ENCODE measurements around the gene CFAP299.
A peak's percentile ranks its signal among the peaks of the same experiment; 100 is the strongest.
"Not testable (repeated sequence)": the region's sequence is repeated elsewhere in the genome, so short reads cannot be mapped to it uniquely, and the experiment has no call there.

CFAP299 gene

DNA sequence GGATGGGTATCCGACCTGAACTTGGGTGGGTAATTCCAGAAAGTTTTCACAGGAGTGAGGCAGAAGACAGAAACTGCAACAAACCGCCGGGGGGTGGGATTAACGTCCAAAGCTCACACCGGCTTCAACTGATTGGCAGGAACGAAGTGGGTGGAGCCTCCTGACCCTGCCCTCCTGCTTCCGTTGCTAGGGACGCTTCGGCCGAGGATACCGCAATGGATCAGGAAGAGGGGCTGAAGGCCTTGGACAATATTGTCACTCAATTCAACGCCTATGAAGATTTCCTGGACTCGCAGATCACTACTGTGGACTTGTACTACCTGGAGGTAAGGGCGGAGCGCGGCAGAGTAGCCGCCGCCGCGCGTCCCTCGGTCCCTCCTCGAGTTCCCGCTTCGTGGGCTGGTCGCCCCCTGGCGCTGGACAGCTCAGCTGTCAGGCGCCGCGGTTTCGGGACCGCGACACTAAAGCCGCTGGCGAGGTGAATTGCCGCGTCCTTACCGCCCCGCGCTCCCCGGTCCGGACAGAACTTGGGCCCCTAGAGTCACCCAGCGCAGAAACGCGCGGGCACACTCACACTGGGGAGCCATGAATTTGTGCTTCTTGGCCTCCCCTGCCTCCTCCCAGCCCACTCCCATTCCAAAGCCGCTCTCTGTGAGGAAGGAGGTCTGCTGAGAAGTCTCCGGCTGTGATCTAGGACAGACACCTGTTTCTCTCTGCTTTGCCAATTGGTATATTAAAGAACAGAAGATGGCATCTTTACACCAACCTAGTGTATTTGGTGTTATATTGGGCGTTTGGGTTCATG, at the start of gene CFAP299:
TSS of gene CFAP299 (plus strand) at position 177 of the 805 bp plus-strand sequence.
- FAIRE-seq (no peak), DNase-seq (ENCODE audit: low spot score) (no peak)

DNA sequence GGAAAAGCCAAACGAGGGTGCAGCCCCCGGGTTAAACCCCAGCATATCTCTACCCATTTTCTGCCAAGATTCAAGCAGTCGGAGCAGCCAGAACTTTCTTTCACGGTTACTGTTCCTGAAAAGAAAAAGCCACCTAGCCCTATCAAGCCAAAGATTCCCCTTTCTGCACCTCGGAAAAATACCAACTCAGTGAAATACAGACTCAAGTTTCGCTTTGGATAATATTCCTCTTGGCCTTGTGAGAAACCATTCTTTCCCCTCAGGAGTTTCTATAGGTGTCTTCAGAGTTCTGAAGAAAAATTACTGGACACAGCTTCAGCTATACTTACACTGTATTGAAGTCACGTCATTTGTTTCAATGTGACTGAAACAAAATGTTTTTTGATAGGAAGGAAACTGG, 49.1 kb upstream of the CFAP299 start:
- no peak for DNase-seq (ENCODE audit: low spot score)
- no peak for FAIRE-seq

DNA sequence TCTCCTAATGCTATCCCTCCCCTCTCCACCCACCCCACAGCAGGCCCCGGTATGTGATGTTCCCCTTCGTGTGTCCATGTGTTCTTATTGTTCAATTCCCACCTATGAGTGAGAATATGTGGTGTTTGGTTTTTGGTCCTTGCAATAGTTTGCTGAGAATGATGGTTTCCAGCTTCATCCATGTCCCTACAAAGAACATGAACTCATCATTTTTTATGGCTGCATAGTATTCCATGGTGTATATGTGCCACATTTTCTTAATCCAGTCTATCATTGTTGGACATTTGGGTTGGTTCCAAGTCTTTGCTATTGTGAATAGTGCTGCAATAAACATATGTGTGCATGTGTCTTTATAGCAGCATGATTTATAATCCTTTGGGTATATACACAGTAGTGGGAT, 44.9 kb upstream of the CFAP299 start:
- DNase-seq (ENCODE audit: low spot score); FAIRE-seq: not testable (repeated sequence)

DNA sequence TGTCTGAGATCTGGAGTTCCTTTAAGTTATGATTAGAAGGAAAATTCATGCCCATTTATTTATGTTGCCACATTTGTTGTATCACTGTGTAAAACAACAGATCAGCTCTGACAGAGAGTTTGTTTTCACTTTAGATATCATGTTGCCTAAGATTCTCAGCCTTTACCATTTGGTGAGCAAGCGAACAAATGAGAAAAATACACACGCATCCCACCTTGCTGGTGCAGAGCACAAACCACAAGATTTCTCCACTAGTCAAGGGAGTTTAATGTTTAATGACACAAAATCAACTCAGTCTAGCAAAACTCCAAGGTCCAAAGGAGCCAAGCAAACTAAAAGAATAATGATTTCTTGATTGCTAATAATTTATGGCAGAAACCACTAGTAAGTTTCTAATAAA, 41.3 kb upstream of the CFAP299 start:
- FAIRE-seq (no peak), DNase-seq (ENCODE audit: low spot score) (no peak)

DNA sequence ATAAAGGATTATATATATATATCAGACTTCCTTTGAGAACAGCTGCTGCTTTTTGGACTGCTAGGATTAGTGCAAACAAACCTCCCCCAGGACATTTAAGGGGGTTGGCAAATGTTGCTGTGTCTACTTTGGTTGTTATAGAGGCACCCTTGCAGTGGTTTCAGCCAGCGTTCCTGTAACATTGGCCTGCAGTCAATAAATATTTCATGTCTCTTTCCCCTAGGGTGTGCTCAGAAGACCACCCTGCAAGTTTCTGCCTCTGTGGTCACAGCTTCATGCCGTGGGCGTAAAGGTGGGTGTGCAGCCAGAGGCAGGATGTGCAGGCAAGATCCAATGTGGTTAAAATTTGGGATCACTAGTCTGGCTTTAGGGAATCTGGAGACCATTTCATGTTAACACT, 40.2 kb upstream of the CFAP299 start:
- no peak for DNase-seq (ENCODE audit: low spot score)
- no peak for FAIRE-seq

DNA sequence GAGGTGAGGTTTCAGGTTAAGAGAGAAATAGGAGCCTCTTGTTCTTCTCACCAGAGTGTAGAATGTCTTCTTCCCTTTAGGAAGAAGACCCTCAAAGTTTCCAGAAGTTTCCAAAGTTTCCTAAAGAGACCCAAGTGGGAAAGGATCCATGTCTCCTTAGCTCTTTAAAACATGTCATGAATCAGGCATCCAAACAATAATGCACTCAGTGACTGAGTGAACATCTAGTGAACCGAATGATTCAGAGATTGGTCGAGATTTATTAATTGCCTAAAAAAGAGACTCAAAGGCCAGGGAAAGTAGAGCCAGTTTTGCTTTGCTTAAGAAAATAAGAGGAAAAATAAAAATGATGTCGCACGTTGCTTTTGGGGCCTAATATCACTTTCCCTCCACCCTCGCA, 39.7 kb upstream of the CFAP299 start:
- FAIRE-seq, result no peak

DNA sequence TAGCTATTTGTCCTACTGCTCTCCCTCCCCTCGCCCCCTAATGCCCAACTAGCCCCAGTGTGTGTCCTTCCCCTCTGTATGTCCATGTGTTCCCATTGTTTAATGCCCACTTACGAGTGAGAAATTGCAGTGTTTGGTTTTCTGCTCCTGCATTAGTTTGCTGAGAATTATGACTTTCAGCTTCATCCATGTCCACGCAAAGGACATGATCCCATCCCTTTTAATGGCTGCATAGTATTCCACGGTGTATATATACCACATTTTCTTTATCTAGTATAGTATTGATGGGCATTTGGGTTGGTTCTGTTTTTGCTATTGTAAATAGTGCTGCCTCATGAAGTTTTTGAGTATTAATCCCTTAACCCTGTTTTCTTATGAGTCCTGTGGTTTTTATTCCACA, 33.6 kb upstream of the CFAP299 start:
- FAIRE-seq (no peak), DNase-seq (ENCODE audit: low spot score) (no peak)

More for the DNA sequence above, 39.7 kb upstream of the CFAP299 start:
- no peak for DNase-seq (ENCODE audit: low spot score)

DNA sequence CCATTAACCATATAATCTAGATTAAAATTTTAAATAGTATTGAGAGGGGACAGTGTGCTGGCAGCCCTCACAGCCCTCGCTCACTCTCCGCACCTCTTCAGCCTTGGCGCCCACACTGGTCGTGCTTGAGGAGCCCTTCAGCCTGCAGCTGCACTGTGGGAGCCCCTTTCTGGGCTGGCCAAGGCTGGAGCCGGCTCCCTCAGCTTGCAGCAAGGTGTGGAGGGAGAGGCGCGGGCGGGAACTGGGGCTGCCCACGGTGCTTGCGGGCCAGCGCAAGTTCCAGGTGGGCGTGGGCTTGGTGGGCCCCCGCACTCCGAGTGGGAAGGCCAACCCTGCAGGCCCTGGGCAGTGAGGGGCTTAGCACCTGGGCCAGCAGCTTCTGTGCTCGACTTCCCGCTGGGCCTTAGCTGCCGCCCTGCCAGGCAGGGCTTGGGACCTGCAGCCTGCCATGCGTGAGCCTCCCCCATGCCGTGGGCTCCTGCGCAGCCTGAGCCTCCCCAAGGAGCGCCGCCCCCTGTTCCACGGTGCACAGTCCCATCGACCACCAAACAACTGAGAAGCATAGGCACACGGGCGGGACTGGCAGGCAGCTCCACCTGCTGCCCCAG, 32.8 kb upstream of the CFAP299 start:
- DNase-seq (ENCODE audit: low spot score) (no peak), FAIRE-seq (no peak)

DNA sequence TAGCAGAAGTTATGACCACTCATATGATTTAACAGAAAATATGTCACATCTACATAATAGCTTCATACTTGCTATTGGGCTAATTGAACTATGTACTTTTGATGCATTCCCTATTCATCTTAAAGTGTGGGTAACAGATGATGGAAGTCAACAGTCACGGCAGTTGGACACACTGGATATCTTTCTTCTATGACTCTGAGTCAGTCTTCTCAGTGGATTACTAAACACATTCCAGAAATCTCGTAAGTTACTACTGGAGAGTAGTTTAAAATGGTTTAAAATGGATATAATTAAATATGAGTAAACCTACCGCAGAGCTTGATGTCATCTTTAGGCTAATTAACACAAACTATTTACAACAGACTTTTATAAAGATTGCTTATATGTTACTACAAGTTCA, 30.1 kb upstream of the CFAP299 start:
- no peak for DNase-seq (ENCODE audit: low spot score)
- no peak for FAIRE-seq

DNA sequence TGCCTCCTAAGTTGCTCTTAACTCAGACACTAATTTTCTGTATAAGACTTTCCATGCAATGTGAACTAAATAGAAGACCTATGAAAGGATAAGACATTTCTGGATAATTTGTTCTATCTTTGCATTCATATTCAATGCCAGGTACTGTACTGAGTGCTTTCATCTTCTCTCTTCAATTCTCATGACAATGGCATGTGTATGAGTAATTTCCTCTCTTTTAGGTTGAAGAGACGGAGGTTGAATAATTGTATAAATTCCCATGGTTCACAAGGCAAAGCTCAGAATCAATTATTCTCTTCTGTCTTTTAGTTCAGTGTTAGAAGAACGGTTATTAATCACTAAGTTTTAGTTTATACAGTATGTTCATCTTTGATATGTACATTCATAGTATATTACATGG, 29.3 kb upstream of the CFAP299 start:
- FAIRE-seq, result no peak
- peak; percentile 9 for DNase-seq (ENCODE audit: low spot score)

DNA sequence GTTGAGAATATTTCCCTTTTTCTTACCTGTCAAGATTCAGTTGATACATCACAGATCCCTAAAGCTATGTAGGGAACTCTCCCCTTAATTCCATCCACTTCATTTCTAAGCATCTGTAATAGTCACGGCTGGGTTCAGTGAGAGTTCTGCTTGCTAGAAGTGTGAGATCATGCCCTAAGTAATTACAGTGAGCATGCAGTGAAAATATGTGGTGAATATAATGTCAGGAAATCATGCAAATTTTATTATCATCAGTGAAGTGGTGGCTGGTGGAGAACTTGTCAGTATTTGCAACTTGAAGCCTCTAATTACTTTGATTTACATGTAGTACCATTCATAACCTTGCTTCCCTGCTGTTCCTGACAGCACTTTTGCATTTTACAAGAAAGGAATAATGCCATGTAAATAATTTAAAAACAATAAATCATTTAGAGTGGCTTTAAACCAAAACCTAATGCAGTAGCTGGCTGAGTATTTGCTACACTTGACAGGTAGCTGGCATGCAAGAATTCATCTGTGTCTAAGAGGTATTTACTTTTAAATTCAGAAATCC, 28.3 kb upstream of the CFAP299 start:
- no peak for FAIRE-seq
- no peak for DNase-seq (ENCODE audit: low spot score)

DNA sequence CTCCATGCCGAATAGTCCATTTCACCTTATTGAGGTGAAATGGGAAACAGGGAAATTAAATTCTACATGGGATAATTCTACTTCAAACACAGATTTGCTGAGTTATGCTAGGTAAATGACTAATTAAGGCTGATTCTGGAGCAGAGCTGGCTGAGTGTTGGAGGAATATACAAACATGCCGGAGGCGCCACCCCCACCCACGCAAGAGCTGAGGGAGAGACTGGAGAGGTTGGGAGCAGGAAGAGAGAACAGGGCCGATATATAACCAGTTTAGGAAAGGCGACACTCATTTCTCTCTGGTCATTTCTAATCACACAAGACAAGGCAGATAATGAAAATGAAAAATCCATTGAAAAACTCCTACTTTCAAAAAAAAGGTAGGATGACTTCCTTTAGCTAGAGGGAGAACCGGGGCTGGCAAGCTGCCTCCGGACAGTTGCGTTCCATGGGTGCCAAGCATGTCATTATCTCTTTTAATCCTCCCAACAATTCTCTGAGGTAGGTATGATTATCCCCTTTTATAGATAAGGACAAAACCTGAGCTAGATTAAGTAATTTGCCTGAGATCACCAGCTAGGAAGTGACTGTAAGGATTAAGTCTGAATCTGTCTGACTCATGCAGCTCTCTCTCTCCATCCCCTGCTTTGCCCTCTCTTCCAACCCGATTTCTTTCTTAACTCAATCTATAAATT, 27.6 kb upstream of the CFAP299 start:
- FAIRE-seq (no peak), DNase-seq (ENCODE audit: low spot score) (peak; percentile 33)

DNA sequence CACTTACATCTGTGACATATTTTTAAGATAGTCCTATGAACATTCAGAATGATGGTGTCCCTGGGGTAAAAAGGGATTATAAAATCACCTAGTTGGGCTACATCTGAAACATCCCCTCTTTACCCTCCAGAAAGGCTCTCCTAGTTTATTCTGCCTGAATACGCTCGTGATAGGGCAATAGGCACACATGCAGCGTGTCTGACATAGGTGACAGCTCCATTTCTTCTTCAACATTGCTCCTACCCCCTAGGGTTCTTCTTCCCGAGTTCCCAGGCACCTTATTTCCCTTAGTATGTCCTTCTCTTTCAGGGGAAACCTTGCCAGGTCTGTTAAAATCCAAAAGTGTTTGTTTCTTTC, 27.1 kb upstream of the CFAP299 start:
- FAIRE-seq, result no peak
- DNase-seq (ENCODE audit: low spot score), result peak; percentile 10

DNA sequence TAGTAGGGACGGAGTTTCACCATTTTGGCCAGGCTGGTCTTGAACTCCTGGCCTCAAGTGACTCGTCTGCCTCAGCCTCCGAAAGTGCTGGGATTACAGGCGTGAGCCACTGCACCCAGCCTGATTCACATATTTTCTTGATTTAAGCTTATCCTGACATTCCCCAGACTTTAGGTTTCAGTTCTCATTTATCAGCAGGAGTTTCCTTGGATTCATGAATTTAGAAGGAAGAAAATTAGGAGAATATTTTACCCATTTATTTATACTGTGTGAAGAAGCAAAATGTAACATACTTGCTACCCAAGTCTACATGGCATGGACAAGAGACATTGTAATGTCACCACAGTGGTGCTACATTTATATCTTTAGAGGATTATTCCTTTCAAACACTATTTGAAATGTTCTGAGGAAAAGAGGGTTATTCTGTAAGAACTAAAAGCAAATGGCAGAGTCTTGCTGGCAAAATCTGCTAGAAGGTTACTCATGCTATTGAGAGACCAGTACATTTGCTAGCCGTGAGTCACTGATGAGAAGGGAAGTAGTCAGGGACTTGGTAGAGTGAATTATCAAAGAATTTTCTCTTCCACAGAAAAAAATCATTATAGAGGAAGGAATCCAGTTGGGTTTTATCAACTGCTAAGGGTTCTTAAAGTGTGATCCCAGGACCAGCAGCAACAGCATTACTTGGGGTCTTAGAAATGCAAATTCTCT, 26.1 kb upstream of the CFAP299 start:
- DNase-seq (ENCODE audit: low spot score), result peak; percentile 60
- no peak for FAIRE-seq

DNA sequence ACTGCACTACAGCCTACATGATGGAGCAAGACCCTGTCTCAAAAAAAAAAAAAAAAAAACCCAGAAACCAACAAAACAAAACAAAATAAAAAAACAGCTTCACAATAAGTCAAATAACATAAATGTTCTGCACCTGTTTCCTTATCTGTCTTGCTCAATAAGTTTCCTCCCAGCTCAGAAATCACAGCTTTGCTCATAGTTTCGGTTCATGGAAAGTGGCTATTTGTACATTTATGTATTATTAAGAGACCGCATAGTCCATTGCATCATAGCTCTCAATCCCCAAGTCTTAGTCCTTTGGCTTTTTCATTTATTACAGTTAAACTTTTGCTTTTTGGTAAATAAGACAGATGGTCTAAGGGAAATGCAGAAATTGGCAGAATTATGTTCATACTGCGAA, 24.4 kb upstream of the CFAP299 start:
- DNase-seq (ENCODE audit: low spot score) (no peak), FAIRE-seq (no peak)

DNA sequence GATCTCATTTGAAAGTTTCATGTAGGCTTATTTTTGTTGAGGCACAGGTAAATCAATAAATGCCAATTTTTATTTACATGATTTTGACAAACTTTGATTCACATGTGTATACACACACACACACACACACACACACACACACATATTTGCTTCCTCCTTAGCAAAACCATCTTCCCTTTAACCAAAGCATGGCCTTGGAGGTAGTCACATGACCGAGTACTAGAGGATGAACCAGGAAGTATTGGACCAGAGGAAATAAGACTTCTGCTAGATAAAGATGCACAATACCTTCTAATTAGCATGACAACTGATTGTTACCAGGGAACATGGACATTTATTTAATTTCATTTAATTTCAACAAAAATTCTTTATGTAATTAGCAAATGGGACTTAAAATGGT, 23.4 kb upstream of the CFAP299 start:
- DNase-seq (ENCODE audit: low spot score), result no peak
- no peak for FAIRE-seq

DNA sequence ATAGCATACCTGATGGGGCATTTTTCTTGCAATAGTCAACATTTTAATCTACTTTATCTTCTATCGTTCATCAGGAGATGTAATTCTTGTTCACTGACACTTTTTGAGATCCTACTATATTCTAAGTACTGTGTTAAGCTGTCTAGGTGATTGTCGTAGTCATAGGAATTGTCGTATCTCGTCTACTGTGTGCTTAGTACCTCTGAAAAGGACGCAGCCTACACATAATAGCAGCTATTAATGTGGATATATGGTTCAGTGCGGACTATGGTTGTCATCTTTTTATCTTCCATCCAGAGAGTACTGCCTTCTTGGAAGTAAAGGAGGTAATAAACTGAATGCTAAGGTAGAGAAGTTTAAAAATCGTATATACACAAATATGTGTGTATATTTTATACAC, 21.9 kb upstream of the CFAP299 start:
- FAIRE-seq (no peak), DNase-seq (ENCODE audit: low spot score) (no peak)

DNA sequence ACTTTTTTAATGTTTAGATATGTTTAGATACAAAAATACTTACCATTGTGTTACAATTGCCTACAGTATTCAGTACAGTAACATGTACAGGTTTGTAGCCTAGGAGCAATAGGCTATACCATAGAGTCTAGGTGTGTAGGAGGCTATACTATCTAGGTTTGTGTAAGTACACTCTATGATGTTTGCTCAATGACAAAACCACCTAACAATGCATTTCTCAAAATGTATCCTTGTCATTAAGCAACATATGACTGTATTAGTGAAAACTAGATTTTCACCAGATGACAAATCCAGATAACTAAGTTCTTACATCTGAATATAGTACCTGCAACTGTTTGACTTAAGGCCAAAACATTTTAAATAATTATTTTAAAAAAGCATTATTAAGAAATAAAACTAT, 19.7 kb upstream of the CFAP299 start:
- DNase-seq (ENCODE audit: low spot score); FAIRE-seq: not testable (repeated sequence)

DNA sequence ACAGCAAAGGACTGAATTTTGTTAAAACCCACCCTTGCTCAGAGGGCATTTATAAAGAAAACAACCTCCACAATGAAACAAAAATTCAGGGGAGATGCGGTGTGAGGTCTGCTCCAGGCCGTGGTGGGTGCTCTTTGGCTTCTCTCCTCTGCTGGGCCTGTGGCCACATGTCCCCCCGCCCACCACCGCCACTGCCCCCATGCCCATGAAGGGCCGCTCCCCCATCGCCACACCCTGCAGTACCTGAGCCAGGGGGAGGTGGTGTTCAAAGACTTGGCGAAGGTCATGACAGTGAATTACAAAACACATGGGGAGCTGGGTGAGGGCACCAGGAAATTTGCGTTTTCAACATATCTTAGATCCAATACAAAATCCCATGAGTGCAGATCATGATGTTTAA, 14.2 kb upstream of the CFAP299 start:
- DNase-seq (ENCODE audit: low spot score), result no peak
- FAIRE-seq, result no peak

DNA sequence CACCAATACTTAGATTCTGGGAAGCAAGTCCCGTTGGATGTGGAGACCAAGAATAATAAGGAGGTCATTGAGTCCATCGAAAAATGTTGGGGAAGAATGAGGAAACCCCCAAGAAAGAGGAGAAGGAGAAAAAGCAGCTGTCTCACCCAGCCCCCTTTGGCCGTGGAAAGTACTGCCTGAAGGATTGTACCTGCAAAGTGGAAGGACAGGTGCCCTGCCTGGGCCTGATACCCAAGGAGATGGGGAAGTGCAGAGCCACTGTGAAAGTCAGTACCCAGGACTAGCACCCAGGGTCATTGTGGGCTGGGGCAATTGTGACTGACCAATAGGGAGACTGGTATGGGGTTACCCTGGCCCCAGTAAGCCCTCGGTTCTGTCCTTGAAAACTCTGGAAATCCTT, 13.8 kb upstream of the CFAP299 start:
- DNase-seq (ENCODE audit: low spot score) (no peak), FAIRE-seq (no peak)

DNA sequence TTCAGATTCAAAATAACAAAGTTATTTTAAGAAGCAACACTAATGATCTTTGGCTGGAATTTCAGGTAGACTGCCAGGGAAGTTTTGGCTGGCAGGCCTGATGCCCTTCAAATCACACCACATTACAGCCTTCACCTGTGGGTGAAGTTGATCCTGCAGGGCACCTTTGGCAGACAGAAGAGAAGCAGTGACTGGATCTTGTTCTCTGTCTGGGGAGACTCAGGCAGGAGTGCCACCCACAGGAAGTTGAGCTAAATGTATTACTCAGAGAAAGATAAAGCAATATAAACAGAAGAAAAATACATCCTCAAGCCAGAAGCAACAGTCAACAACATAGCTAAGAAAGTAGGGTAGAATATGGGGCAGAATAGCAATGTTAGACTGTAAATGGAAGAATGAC, 12.8 kb upstream of the CFAP299 start:
- DNase-seq (ENCODE audit: low spot score) (peak; percentile 33), FAIRE-seq (no peak)

DNA sequence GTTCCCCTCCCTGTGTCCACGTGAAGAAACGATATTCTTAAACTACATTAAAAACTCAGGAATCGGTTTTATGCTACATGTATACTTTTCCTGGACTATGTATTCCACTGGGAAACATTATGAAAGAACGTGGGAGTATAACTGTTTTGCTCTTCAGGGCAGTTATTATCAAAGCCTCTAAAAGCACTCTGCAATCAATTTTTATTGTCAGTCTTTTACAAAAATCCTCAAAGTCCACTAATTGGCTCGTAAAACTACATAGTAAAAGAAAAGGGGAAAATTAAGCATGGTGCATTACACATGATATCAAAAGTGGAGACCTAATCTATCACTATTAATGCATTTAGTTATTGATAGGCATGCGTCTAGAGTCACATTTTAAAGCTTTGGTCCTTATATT, 11.4 kb upstream of the CFAP299 start:
- no peak for DNase-seq (ENCODE audit: low spot score)
- no peak for FAIRE-seq
